AG04449 (cell line): ENCODE results near the gene CYP4X1.
"Not testable (repeated sequence)": the region's sequence is repeated elsewhere in the genome, so short reads cannot be mapped to it uniquely, and the experiment has no call there.

Experiments
- CTCF ChIA-PET: fragments of 350-600 bp; formaldehyde crosslinking; extraction: SDS; loops from one replicate; lab custom pipeline; 2021; ENCODE audit warnings: antibody characterized with exemption; lab: Yijun Ruan, JAX
- POLR2A ChIA-PET: fragments of 400-600, 350-600 bp; formaldehyde crosslinking; extraction: SDS; loops from one replicate; lab custom pipeline; 2020; ENCODE audit warnings: antibody characterized with exemption, inconsistent platforms; lab: Yijun Ruan, JAX
- DNase-seq: peaks from one replicate; pipeline ENCODE4 v3.0.0-alpha.2; 2010; ENCODE audit warnings: low read depth, low spot score
- H3K4me3 ChIP-seq: 2 replicates; pipeline ENCODE4 v1.5.1; 2011; ENCODE audit warnings: low read depth, mild to moderate bottlenecking, control low read depth, low read length
- TF ChIP-seq, protein P1 (sequence below): IDR thresholded peaks from one replicate; pipeline ENCODE4 v1.5.1; 2011; ENCODE audit warnings: mild to moderate bottlenecking, moderate library complexity, low read length, control low read depth, inconsistent platforms; ENCODE audit not compliant: insufficient read depth; ENCODE audit errors: missing control alignments

The CYP4X1 gene

DNA sequence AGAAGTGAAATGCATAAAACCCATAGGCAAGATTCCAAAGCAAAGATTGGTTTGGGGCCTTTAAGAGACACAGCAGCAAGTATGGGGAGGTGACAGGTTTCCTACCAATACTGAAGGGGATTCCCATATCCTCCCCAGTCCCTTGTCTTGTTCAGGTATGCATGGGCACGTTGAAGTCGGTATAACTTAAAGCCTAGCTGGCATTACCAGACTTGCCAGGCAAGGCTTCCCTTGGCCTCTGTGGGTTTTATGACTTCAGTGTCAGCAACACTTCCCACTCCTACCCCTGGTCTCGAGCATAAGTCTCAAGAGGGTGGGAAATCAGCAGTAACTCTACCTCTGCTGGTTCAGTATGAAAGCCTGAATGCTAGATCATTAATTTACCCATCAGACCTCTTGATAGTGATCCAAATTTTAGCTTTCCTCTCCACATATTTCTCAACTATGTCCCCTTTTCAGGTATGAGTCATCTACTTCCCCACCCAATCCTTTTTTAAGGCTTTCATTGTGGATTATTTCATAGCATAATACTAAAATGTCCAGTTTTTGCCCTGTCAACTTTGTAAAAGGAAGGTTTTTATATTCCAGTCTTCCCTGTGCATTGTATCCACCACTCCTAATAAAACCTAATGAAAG is 6.8 kb downstream of the CYP4X1 start:
- TF ChIP-seq, protein P1, sequence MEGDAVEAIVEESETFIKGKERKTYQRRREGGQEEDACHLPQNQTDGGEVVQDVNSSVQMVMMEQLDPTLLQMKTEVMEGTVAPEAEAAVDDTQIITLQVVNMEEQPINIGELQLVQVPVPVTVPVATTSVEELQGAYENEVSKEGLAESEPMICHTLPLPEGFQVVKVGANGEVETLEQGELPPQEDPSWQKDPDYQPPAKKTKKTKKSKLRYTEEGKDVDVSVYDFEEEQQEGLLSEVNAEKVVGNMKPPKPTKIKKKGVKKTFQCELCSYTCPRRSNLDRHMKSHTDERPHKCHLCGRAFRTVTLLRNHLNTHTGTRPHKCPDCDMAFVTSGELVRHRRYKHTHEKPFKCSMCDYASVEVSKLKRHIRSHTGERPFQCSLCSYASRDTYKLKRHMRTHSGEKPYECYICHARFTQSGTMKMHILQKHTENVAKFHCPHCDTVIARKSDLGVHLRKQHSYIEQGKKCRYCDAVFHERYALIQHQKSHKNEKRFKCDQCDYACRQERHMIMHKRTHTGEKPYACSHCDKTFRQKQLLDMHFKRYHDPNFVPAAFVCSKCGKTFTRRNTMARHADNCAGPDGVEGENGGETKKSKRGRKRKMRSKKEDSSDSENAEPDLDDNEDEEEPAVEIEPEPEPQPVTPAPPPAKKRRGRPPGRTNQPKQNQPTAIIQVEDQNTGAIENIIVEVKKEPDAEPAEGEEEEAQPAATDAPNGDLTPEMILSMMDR = no peak
- no peak for DNase-seq
- CTCF ChIA-PET = interaction anchor here (0.7 kb wide), 1 partner anchor 8 kb away, joined by 3 read pairs; no protein-coding TSS in a partner anchor
- no peak overlapping the region for H3K4me3 ChIP-seq
- POLR2A ChIA-PET = no interaction called here

DNA sequence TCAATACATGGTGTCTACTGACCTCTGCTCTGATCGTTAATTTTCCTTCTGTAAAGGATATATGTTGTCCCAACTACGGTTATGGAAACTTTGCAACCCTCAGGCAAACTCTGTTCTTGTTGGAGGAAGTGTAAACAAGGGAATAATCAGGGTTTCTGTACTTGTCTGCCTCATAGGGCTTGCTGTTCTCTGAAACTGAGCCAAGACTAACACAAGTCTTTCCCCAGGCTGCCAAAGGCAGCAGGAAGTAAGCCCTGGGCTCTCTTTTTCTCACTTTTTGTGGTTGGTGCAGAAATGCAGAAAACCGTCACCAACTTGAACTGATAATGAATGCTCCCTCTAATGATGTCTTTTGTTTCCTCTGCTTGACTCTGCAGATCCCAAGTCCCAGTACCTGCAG is 7.6 kb downstream of the CYP4X1 start:
- POLR2A ChIA-PET = no interaction called here
- DNase-seq = no peak
- H3K4me3 ChIP-seq = no peak overlapping the region
- CTCF ChIA-PET = no interaction called here
- TF ChIP-seq, protein P1 = no peak

DNA sequence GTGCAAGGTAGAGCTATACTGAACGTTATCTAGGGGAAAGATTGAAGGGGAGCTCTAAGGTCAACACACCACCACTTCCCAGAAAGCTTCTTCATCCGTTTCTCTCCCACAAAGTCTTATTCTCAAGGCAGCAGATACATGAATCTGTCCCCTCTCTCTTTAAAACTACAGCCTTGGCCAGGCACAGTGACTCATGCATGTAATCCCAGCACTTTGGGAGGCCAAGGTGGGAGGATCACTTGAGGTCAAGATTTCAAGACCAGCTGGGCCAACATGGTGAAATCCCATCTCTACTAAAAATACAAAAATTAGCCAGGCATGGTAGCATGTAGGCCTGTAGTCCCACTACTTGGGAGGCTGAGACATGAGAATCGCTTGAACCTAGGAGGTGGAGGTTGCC is 8.1 kb downstream of the CYP4X1 start:
- TF ChIP-seq, protein P1 = no peak
- H3K4me3 ChIP-seq = no peak overlapping the region
- CTCF ChIA-PET = no interaction called here
- no peak for DNase-seq
- POLR2A ChIA-PET = no interaction called here

DNA sequence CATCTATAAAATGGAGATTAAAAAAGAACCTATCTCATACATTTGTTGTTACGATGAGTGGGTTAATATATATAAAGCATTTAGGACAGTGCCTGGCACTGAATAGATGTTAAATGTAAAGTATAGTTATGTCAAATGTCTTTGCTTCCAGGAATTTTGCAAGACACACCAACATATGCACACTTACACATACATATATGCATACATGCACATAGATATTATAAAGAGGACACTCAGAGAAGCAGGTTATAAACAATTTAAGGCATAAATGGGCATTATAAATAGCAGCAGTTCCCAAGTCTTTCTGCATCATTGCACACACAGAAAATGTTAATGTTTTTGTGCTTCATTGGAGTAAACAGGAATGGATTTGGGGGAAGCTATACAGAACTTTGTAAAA is 13.3 kb downstream of the CYP4X1 start:
- POLR2A ChIA-PET = no interaction called here
- no peak overlapping the region for H3K4me3 ChIP-seq
- TF ChIP-seq, protein P1 = no peak
- CTCF ChIA-PET = no interaction called here
- DNase-seq = no peak

DNA sequence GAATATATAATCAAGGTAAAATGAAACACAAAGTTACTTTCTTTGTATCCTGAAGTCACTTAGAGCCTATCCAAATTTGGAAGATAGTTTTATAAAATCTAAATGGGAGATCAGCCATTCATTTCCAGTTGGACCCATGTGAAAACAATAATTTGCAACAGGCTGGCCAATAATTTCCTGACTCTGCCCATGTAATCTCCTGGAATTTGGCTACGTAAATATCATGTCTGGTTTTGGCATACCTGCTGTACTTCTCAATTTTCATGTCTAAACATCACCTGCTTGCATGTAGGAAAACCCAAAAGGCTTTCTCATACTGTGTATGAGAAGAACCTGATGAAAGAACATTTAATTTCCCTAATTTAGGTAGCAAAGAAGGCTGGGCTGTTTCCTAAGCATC is 35.9 kb downstream of the CYP4X1 start:
- POLR2A ChIA-PET = no interaction called here

DNA sequence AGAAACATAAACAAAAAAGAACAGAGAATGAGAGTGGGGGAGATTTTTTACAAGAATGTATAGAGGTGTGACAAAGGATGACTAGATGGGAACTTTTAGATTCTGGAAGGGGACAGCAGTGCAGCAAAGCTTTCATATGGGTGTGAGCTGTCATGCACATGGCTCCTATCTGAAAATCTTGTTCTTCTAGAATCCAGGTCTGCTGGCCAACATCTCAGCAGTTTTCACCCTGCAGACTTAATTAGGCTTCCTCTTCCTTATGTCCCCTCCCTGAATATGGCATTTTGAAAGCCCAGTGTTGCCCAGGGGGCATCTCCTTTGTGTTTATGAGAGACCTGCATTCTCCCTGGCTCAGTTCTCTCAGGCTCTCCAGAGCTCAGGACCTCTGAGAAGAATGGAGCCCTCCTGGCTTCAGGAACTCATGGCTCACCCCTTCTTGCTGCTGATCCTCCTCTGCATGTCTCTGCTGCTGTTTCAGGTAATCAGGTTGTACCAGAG is 43.7 kb downstream of the CYP4X1 start, which contains the start of gene CYP4Z1:
TSS of gene CYP4Z1 (plus strand) at position 135 of the 498 bp plus-strand sequence. CDS start at position 395, 260 bp downstream.
- TF ChIP-seq, protein P1 = no peak
- ChIA-PET POLR2A (no interaction called here), CTCF (no interaction called here)
- no peak within 1 kb of the TSS for H3K4me3 ChIP-seq
- no peak for DNase-seq

More for the DNA sequence above, 35.9 kb downstream of the CYP4X1 start:
- no peak for DNase-seq
- no peak overlapping the region for H3K4me3 ChIP-seq
- CTCF ChIA-PET = no interaction called here
- TF ChIP-seq, protein P1 = no peak

DNA sequence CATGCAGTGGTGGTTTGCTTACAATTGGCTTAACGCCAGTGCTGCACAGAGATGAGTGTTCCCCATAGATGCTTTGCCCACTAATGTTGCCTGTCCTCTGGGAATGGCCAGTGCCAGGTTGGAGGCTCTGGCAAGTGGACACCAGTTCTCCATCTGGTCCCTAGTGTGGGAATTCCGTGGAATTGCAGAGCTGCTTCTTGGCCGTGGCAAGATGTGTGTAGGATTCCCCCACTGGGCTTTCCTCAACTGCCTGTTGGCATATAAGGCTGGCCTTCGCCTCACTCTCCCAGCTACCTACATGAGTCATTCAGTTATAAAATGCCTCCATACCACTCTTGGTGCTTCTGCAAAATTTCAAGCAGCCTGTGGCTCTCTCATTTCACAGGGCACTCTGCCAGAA is 45.6 kb downstream of the CYP4X1 start:
- H3K4me3 ChIP-seq, CTCF ChIA-PET, DNase-seq, POLR2A ChIA-PET: not testable (repeated sequence)

DNA sequence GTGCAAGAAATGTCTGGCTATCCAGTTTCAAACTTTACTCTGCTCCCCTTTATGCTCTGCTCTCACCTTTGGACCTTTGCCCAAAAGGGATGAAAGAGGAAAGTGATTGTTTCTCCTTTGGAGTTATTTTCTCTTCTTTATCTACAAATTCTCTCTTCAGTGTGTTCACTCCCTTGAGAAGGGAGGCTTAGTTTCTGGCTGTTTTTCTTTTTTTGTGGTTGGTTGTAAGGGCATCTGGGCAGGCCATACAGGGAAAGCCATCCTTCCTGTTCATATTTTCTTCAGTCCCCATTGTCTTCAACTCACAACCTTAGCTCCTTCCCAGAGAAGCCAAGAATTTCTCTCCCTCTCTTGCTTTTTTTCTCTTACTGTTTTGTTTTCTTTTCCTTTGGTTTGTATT is 46.0 kb downstream of the CYP4X1 start:
- CTCF ChIA-PET, H3K4me3 ChIP-seq: not testable (repeated sequence)

More for the DNA sequence above, 46.0 kb downstream of the CYP4X1 start:
- POLR2A ChIA-PET, DNase-seq: not testable (repeated sequence)
